IMR-90 (cell line): ENCODE results near the gene IL18BP. TPM values are rescaled to one million over a fixed set of nuclear protein-coding genes. Genes with fewer than 3 reads are reported as not detected.

Experiments
- ATAC-seq: fragments of 200-7000 bp; cut with Tn5 transposase; 2 replicates; pipeline ENCODE4 v1.9.1; 2020; ENCODE audit warnings: low read depth, mild to moderate bottlenecking, moderate library complexity
- BruUV-seq: library from RNA; stranded (reverse); fragments of 400-500 nt; replicated peaks from 2 replicates; lab custom pipeline; 2021; lab: Mats Ljungman, UMichigan
- CTCF ChIA-PET: fragments of 300-600 bp; formaldehyde crosslinking; extraction: SDS; loops from one replicate; lab custom pipeline; 2021; ENCODE audit warnings: antibody characterized with exemption; lab: Yijun Ruan, JAX
- POLR2A ChIA-PET: fragments of 300-600 bp; sonication (Branson Sonifier 250); formaldehyde crosslinking; loops from one replicate; lab custom pipeline; 2022; ENCODE audit warnings: antibody characterized with exemption; ENCODE audit not compliant: unreplicated experiment; lab: Charles Lee
- DNase-seq: peaks from one replicate; pipeline ENCODE4 v3.0.0; 2013
- H2AFZ ChIP-seq: replicated peaks from 2 replicates; pipeline ENCODE3; 2013; ENCODE audit warnings: low read length, mild to moderate bottlenecking; ENCODE audit not compliant: poor library complexity
- H2AK5ac ChIP-seq: 2 replicates; pipeline ENCODE4 v1.6.1; 2013; ENCODE audit warnings: low read depth, low read length, inconsistent platforms
- H2AK9ac ChIP-seq: replicated peaks from 2 replicates; pipeline ENCODE3; 2013; ENCODE audit warnings: mild to moderate bottlenecking, low read depth, low read length, moderate library complexity; ENCODE audit not compliant: poor library complexity
- H2BK120ac ChIP-seq: 2 replicates; pipeline ENCODE4 v1.6.1; 2013; ENCODE audit warnings: low read depth, low read length, inconsistent platforms
- H2BK15ac ChIP-seq: 3 replicates; pipeline ENCODE4 v1.6.1; 2013; ENCODE audit warnings: low read depth, low read length, inconsistent platforms
- H2BK20ac ChIP-seq: 2 replicates; pipeline ENCODE4 v1.6.1; 2013; ENCODE audit warnings: low read depth, mild to moderate bottlenecking, inconsistent platforms, low read length, moderate library complexity
- H2BK5ac ChIP-seq: 2 replicates; pipeline ENCODE4 v1.6.1; 2013; ENCODE audit warnings: mild to moderate bottlenecking, low read depth, low read length, inconsistent platforms; ENCODE audit not compliant: poor library complexity, severe bottlenecking
- H3K14ac ChIP-seq: replicated peaks from 2 replicates; pipeline ENCODE4 v1.6.1; 2013; ENCODE audit warnings: low read depth, low read length, inconsistent platforms
- H3K18ac ChIP-seq: 2 replicates; pipeline ENCODE4 v1.6.1; 2013; ENCODE audit warnings: low read depth, low read length, control low read depth
- H3K23ac ChIP-seq: 2 replicates; pipeline ENCODE4 v1.6.1; 2013; ENCODE audit warnings: low read depth, low read length, inconsistent platforms
- H3K27ac ChIP-seq: 2 replicates; pipeline ENCODE4 v1.5.1; 2013; ENCODE audit warnings: mild to moderate bottlenecking, control low read depth, low read length; ENCODE audit not compliant: insufficient read depth
- H3K27me3 ChIP-seq: 2 replicates; pipeline ENCODE4 v1.6.1; 2013; ENCODE audit warnings: low read length; ENCODE audit not compliant: control insufficient read depth, insufficient read depth
- H3K36me3 ChIP-seq: 2 replicates; pipeline ENCODE4 v1.6.1; 2013; ENCODE audit warnings: low read length, mixed read lengths; ENCODE audit not compliant: control insufficient read depth, insufficient read depth
- H3K4ac ChIP-seq: 2 replicates; pipeline ENCODE4 v1.6.1; 2013; ENCODE audit warnings: low read depth, low read length, inconsistent platforms
- H3K4me1 ChIP-seq: 2 replicates; pipeline ENCODE4 v1.6.1; 2013; ENCODE audit warnings: low read length, mixed read lengths; ENCODE audit not compliant: control insufficient read depth, insufficient read depth
- H3K4me2 ChIP-seq: 2 replicates; pipeline ENCODE4 v1.6.1; 2013; ENCODE audit warnings: low read depth, mild to moderate bottlenecking, control low read depth, low read length, moderate library complexity
- H3K4me3 ChIP-seq: 2 replicates; pipeline ENCODE4 v1.5.1; 2013; ENCODE audit warnings: low read depth, mild to moderate bottlenecking, control low read depth, low read length, moderate library complexity; ENCODE audit not compliant: insufficient read depth
- H3K56ac ChIP-seq: 2 replicates; pipeline ENCODE4 v1.6.1; 2013; ENCODE audit warnings: low read length, inconsistent platforms; ENCODE audit not compliant: insufficient read depth; ENCODE audit errors: extremely low read depth
- H3K79me1 ChIP-seq, 2 experiments: 2 replicates each; pipeline ENCODE4 v1.6.1; 2013; ENCODE audit warnings: low read length in 2 of 2, inconsistent platforms in 1 of 2, low read depth in 1 of 2
- H3K9ac ChIP-seq: 2 replicates; pipeline ENCODE4 v1.6.1; 2013; ENCODE audit warnings: low read depth, low read length, control low read depth
- H3K9me1 ChIP-seq: 2 replicates; pipeline ENCODE4 v1.6.1; 2013; ENCODE audit warnings: low read length, inconsistent platforms; ENCODE audit not compliant: insufficient read depth
- H3K9me3 ChIP-seq: 2 replicates; pipeline ENCODE4 v1.6.1; 2013; ENCODE audit warnings: low read length; ENCODE audit not compliant: control insufficient read depth, insufficient read depth
- H4K20me1 ChIP-seq: 2 replicates; pipeline ENCODE4 v1.6.1; 2013; ENCODE audit warnings: low read length, inconsistent platforms; ENCODE audit not compliant: insufficient read depth
- H4K5ac ChIP-seq: 2 replicates; pipeline ENCODE4 v1.6.1; 2013; ENCODE audit warnings: mild to moderate bottlenecking, low read depth, low read length, control low read depth
- H4K8ac ChIP-seq, 2 experiments: 2 replicates each; pipeline ENCODE4 v1.6.1; 2013; ENCODE audit warnings: low read depth in 2 of 2, low read length in 2 of 2, control low read depth in 1 of 2, inconsistent platforms in 1 of 2
- H4K91ac ChIP-seq: 2 replicates; pipeline ENCODE4 v1.6.1; 2013; ENCODE audit warnings: low read depth, low read length, inconsistent platforms; ENCODE audit not compliant: insufficient read depth
- CEBPB ChIP-seq: IDR thresholded peaks from 2 replicates; pipeline ENCODE4 v1.6.1; 2012; ENCODE audit warnings: low read depth, low read length, improper control_type of control experiment
- SMC3 ChIP-seq: fragments of 150-350 bp; IDR thresholded peaks from 2 replicates; pipeline ENCODE4 v1.6.1; 2016; ENCODE audit warnings: low read depth, mild to moderate bottlenecking, antibody characterized with exemption, low read length, moderate library complexity
- WGBS, 2 experiments: methylation state at CpG; one replicate each; pipeline versions ENCODE4 v1.1.5 to v1.1.7; 2013; ENCODE audit warnings: missing lambda C conversion rate in 2 of 2; ENCODE audit not compliant: insufficient read length in 1 of 2; ENCODE audit errors: extremely low coverage in 2 of 2; 5-methylcytosine and 5-hydroxymethylcytosine counted together
- dilution Hi-C: fragments of 300-500 bp; cut with HindIII; formaldehyde crosslinking; loops from one replicate; pipeline ENCODE4 v1.14.3; 2018; ENCODE audit warnings: low sequenced_read_pairs; ENCODE audit not compliant: unreplicated experiment
- in situ Hi-C: fragments of 300-500 bp; cut with MboI; formaldehyde crosslinking; loops from 3 replicates; pipeline ENCODE4 v1.14.3; 2019; ENCODE audit warnings: low sequenced_read_pairs, inconsistent platforms, mixed read lengths
- intact Hi-C: fragments of 100-400 bp; cut with micrococcal nuclease; formaldehyde crosslinking; loops from 2 replicates; pipeline ENCODE4 v1.10.0; 2022
- polyA plus RNA-seq, 3 experiments: library from polyadenylated mRNA; depleted of rRNA; stranded (reverse); fragments of >200 nt; gene quantifications; 2 replicates each; pipeline ENCODE4 v1.2.3, GENCODE V29; 2012; ENCODE audit warnings: low replicate concordance in 1 of 3
- total RNA-seq: library from RNA; depleted of rRNA; stranded (reverse); fragments of >200 nt; gene quantifications from 2 replicates; pipeline ENCODE4 v1.2.3, GENCODE V29; 2012
- TF ChIP-seq, protein P1 (sequence below): conservative IDR thresholded peaks from 2 replicates; pipeline ENCODE4 v1.5.1; 2012; ENCODE audit warnings: mild to moderate bottlenecking, low read depth, low read length, improper control_type of control experiment

The IL18BP gene
- total and polyA plus RNA-seq, 2 of the 4 experiments (the other 2 are of a cell fraction): 0.90 to 3.2 TPM

DNA sequence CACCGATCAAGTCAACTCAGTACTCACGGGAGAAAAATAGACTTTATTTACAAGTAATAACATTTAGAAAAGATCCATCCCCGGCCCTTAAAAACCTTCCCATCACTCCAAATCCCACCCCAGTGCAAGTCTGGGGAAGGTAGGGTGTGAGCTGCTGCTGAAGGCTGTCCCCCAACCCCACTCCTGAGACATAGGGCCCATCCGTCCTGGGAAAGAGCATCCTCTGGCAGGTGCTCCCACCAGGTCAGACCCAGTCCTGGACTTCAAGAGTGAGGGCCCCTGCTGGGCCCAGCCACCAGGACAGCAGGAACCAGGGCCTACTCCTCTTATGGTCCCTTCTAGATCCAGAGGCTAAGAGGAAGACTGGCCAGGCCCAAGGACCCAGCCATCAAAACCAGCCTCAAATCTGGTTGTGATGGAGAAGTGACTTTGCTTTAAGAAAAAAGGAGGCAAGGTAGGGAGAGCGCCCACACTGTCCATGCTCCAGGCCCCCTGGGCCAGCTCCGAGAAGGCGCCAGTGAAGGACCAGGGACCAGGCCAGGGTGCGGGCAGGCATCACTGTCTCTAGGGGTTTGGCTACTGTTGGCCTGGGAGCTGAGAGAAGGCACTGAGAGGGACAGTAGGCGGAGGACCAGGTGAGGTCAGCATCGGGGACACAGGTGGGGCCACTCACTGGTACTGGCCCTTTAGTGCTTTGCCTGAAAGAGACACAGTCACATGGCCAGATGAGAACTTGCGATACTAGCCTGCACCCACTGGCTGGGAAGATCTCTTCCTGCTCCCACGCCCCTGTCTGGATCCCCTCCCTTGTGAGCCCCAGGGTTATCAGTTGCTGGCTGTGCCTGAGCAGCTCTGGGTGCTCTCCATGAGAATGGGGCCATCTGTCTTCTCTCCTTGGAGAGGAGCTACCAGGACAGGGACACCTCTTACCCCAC, 4.4 kb downstream of the IL18BP start (continued):
- TF ChIP-seq SMC3: no peak

DNA sequence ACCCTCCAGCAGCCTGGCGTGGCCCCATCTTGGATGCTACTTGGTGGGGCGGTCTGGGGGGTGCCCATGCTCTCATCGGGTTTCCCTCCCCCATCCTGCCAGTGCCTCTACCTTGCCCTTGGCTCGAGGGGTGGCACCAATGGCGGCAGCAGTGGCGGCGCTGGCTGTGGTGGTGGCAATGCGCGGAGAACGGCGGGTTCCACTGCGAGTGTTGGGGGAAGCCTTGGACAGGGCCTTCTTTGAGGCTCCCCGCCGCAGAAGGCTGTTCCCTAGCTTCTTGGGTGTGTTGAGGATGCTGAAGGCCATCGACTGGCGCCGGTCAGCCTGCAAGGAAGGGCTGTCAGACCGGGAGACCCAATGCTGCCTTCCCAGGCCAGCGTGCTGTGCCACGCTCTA, 5.1 kb downstream of the IL18BP start:
- no peak overlapping the region for H2BK20ac ChIP-seq
- BruUV-seq: no TSS peak
- H3K56ac ChIP-seq: no peak overlapping the region
- no peak for TF ChIP-seq CEBPB
- TF ChIP-seq, protein P1, sequence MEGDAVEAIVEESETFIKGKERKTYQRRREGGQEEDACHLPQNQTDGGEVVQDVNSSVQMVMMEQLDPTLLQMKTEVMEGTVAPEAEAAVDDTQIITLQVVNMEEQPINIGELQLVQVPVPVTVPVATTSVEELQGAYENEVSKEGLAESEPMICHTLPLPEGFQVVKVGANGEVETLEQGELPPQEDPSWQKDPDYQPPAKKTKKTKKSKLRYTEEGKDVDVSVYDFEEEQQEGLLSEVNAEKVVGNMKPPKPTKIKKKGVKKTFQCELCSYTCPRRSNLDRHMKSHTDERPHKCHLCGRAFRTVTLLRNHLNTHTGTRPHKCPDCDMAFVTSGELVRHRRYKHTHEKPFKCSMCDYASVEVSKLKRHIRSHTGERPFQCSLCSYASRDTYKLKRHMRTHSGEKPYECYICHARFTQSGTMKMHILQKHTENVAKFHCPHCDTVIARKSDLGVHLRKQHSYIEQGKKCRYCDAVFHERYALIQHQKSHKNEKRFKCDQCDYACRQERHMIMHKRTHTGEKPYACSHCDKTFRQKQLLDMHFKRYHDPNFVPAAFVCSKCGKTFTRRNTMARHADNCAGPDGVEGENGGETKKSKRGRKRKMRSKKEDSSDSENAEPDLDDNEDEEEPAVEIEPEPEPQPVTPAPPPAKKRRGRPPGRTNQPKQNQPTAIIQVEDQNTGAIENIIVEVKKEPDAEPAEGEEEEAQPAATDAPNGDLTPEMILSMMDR: no peak
- H4K8ac ChIP-seq: no peak overlapping the region
- H2AK5ac ChIP-seq: no peak overlapping the region
- no peak overlapping the region for H4K91ac ChIP-seq
- ATAC-seq (no peak), DNase-seq (no peak)
- H3K9me3 ChIP-seq: no peaks in the 10 kb centered on the region
- peaks cover 78% of the 10 kb centered on the region for H3K36me3 ChIP-seq
- no peak overlapping the region for H2BK15ac ChIP-seq
- no peak overlapping the region for H3K9ac ChIP-seq
- H3K79me1 ChIP-seq: peaks cover 3 to 19% of the 10 kb centered on the region in 2 experiments; a peak in 2 of 4 replicates
- H3K18ac ChIP-seq: no peak overlapping the region
- H3K27ac ChIP-seq: no peak overlapping the region
- in situ Hi-C loops: no loop called here
- peaks cover 6% of the 10 kb centered on the region; the same call in 1 of the 2 replicates for H3K9me1 ChIP-seq
- no peak overlapping the region for H2BK120ac ChIP-seq
- no CpG with 5 or more reads among the region's 20 CpGs for WGBS, 2 experiments
- intact Hi-C loops: no loop called here
- no peak overlapping the region for H3K4ac ChIP-seq
- no peak overlapping the region for H3K4me3 ChIP-seq
- no peaks in the 10 kb centered on the region for H3K27me3 ChIP-seq
- peaks cover 26% of the 10 kb centered on the region for H4K20me1 ChIP-seq
- ChIA-PET CTCF (interaction anchor here (1.5 kb wide), 1 partner anchor 25 kb away, joined by 3 read pairs; no protein-coding TSS in a partner anchor), POLR2A (no interaction called here)
- no peak overlapping the region for H4K5ac ChIP-seq
- no peak overlapping the region for H2AK9ac ChIP-seq
- H3K4me2 ChIP-seq: no peak overlapping the region
- no peak overlapping the region for H3K14ac ChIP-seq
- no peak overlapping the region for H3K23ac ChIP-seq
- dilution Hi-C loops: no loop called here
- no peak overlapping the region for H2AFZ ChIP-seq
- H3K4me1 ChIP-seq: peaks cover 6% of the 10 kb centered on the region
- H2BK5ac ChIP-seq: no peak overlapping the region
